Stimulated activated CD8-positive, alpha-beta memory T cell treated with anti-CD3 and anti-CD28 coated beads, Interleukin-4, amount 100 ng/mL, for 24 hours (primary cell): ENCODE results near the gene TMEM202.
"Not testable (repeated sequence)": the region's sequence is repeated elsewhere in the genome, so short reads cannot be mapped to it uniquely, and the experiment has no call there.

Source experiments
- DNase-seq: peaks from one replicate; pipeline ENCODE4 v3.0.0-alpha.2; 2020; ENCODE audit warnings: low read depth

The TMEM202 gene, protein sequence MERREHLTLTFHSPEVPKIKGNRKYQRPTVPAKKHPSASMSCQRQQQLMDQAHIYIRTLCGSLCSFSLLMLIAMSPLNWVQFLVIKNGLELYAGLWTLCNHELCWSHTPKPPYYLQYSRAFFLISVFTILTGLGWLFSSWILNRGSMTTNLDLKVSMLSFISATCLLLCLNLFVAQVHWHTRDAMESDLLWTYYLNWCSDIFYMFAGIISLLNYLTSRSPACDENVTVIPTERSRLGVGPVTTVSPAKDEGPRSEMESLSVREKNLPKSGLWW

GRCh38 chr15:72397796-72398588, at the start of gene TMEM202:
TSS of gene TMEM202 (plus strand) at chr15:72398305. CDS start at chr15:72398327, 22 bp downstream.
- no peak for DNase-seq

GRCh38 chr15:72353266-72353665, 44.8 kb upstream of the TMEM202 start:
- DNase-seq: no peak

DNA sequence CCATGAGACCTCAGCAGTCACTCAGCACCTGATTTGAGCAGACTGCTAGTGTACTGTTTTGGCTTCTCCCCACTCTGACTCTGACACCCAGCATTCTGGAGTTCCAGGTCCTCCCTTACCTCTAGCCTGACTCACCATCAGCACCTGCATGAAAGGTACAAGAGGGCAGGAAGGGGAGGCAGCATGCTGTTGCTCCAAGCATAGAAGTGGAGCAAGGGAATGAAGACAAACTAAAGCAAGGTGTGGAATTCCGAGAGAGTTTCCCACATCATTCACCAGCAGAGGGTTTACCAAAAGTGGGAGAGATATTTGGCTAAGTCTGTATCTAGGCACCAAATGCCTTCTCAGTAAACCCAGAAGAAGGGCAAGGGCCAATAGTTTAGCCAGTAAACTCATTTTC, 43.6 kb upstream of the TMEM202 start:
- DNase-seq: no peak

DNA sequence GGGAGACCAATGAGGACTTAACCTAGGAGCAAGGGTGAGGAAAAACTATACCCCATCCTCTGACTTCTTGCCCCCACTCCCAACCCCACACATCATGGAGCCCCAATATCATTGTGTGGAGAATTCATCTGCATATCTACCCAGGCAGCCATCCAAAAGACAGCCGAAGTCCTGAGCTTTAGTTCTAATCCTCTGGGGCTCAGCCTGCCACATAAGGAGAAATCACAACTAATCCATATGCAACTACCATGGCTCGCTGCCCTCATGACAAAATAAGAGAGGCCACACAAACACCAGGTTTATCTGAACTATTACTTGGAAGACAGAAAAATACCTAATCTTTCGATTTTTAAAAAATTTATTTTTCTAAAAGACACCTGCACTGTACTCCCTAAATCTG, 40.0 kb upstream of the TMEM202 start:
- DNase-seq: no peak

DNA sequence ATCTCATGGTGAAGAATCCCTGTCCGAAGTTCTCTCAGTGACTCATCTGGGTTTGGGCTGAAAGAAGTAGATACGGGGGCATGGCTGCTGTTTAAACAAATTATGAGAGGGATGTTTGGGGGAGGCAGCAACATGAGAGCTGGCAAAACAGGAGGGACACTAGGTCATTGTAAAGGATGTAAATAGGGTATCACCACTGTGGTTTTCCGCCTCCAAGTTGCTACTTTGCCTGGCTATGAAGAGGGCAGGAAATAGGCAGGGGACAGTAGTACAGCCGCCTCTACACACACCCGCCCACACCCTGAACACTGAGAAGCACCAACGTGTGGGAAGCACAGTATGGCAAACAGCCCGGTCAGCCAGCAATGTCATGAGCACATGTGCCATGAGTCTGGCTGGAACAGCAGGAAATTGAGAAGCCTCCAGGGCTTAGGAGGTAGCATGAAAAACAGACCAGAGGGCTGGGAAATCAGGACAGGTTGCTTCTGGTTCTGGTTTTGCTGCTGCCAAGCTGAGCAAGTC, 39.4 kb upstream of the TMEM202 start:
- no peak for DNase-seq

DNA sequence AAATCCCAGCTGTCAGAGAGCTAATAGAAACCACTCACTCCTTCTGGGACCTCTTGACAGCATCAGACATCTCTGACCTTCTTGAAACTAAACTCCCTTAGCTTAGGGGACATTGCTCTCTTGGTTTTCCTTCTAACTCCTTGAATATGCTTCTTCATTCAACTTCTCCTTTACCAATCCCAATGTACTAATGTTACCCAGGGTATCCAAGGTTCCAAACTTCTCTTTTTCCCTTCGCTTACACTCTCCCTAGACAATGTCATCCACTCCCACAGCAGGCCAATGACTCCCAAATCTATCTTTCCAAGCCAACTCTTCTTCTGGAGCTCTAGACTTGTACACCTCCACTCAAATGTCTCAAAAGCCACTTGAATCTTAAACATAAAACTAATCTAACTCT, 36.9 kb upstream of the TMEM202 start:
- no peak for DNase-seq

DNA sequence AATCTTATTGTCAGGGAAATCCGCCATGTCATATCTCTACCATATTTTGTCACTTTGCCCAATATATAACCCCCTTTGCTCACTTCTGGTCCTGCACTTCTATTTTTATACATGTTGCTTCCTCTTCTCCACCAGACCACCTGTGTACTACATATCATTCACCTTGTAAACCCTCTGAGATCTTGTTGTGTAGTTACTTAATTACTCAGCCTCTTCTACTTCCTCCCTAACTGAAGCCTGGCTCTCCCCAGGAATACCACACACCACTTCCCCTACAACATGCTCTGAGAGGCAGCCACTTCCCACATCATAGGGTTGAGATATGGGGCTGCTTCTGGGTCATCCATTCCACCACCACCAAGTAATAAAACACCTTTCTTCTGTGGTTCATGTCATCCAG, 32.3 kb upstream of the TMEM202 start:
- no peak for DNase-seq

DNA sequence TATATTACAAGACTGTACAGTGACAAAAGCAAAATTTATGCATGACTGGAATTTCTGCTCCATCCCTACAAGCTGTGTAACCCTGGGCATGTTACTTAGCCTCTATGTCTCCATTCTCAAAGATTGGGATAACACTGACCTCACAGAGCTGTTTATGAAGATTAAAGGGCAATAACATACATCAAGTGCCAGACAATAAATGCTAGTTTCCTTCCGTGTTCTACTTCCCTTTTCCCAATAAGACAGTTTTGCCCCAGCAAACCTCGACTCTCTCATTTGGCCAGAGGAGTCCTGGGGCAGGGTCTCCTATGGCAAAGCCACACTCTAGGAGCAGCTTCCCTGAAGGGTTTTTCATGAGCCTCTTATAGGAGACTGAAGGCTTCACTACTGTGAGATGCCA, 29.8 kb upstream of the TMEM202 start:
- no peak for DNase-seq

DNA sequence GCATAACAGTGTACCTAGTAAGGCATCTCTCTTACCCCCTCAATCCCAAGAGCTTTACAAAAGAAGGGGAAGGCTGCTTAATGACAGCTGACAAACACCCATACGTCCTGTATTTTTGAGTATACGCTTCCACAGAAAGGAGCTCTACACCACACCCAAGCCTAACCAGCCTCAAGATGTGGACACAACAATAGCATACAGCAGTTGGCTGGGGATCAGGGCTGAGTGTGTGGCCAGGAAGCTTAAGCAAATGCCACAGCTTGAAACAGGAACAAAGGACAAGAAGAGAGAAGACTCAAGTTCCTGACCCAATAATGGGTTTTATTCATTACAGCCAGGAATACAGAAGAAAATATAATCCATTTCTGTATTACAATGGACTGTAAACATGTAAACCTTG, 29.2 kb upstream of the TMEM202 start:
- DNase-seq: no peak

DNA sequence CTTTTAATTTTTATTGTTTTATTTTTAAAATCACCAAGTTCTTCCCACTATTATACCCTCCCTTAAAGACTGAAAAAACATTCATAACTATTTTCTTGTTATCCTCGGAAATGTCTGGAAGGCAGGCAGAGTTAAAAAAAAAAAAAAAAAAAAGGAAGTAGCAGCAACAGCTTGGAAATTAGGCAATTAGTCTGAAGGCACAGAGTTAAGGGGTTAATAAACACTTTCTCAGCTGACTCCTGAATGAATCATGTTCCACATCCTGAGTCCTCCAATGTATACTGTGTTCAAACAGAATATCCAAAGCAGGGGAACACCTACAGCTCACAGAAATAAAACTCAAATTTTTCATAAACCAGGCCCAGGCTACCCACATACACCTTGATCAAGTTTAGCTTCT, 28.1 kb upstream of the TMEM202 start:
- no peak for DNase-seq

DNA sequence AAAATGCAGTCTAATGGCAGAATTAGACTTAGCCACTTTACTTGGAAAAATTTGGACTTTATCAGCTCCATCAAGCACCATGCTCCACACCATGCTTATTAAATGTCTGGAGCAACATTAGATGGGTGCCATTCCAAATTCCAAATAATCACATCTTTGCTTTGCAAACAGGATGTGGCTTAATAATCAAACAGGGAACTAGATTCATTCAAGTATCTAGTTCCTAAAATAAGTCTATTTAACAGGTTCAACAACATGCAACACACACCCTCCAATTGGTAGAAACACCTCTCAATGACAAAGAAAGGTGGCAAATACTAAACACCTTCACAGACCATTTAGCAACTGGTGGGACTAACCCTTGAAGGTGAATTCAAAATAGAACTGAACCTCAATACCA, 25.7 kb upstream of the TMEM202 start:
- no peak for DNase-seq

DNA sequence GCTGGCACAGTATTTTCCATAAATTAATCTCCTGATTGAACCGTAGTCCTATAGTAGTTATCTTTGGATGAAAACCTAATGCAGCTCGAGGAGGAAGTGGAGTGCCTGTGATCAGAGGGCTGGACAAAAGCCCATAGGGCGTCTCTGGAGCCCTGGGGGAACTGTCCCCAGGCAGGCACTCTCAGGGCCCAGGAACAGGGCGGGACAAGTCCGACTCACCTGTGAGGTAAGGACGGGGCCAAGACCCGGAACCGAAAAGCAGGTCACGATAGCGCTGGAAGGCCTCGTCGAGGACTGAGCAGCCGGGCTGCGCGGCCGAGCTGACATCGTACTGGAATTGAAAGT, 22.6 kb upstream of the TMEM202 start:
- DNase-seq: no peak

GRCh38 chr15:72375846-72376581, 22.1 kb upstream of the TMEM202 start, which contains the start of gene HEXA:
TSS of gene HEXA (minus strand) at chr15:72376014. CDS start at chr15:72375972, 42 bp downstream.
- peak; percentile 99 for DNase-seq

DNA sequence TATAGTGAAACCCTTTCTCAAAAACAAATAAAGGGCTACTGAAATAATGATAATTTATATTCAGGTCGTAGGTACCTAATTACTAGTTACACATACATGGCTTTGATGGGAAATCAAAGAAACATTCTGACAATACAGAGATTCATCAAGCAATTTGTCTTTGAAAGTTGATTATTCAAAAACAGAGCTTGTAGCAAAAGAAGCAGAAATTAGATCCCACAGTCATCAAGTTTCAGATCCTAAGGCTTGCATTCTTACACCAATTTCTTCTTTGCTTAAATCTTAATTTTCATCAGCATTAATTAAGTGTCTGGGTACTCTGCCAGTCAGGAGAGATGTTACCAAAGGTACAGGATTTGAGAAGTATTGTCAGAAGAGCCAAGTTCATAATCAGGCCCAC, 20.8 kb upstream of the TMEM202 start:
- DNase-seq: no peak

GRCh38 chr15:72379106-72379505, 19.0 kb upstream of the TMEM202 start:
- not testable (repeated sequence) for DNase-seq

- DNase-seq: no peak
Observed at GRCh38 chr15:72379856-72380430, 18.2 kb upstream of the TMEM202 start.

DNA sequence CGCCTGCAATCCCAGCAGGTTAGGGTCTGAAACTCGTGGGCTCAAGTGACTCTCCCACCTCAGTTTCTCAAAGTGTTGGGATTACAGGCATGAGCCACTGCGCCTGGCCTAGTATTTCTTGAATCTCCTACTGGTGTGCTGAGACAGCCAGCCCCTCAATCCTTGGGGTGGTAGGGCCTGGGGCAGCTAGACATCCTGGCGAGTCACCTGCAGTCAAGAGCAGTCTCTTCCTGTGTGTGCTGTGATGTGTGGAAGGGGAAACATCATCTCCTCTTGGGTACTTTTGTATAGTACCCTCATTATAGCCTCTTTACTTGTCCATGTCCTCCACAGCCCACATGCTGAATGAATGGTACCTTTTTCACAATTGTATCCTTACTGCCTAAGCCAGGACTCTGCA, 17.4 kb upstream of the TMEM202 start:
- DNase-seq: no peak

DNA sequence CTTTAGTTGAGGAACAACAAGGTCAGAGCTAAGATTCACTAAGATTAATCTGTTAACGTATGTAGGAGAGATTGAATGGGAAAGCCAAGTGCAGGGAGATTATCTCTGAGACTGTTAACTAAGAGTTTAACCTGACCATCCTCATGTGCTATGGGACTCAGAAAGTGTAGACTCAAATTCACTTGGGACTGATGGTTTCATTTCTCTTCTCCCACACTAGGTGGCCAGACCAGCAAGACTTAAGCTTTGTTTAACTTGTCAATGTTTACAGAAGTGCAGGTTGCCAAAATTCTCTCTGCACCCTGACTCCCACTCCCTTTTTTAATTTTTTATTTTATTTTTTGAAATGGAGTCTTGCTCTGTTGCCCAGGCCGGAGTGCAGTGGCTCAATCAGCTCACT, 16.0 kb upstream of the TMEM202 start:
- DNase-seq: no peak

- no peak for DNase-seq
Observed at GRCh38 chr15:72387741-72388140, 10.4 kb upstream of the TMEM202 start.

- no peak for DNase-seq
Observed at GRCh38 chr15:72389231-72389630, 8.9 kb upstream of the TMEM202 start.

DNA sequence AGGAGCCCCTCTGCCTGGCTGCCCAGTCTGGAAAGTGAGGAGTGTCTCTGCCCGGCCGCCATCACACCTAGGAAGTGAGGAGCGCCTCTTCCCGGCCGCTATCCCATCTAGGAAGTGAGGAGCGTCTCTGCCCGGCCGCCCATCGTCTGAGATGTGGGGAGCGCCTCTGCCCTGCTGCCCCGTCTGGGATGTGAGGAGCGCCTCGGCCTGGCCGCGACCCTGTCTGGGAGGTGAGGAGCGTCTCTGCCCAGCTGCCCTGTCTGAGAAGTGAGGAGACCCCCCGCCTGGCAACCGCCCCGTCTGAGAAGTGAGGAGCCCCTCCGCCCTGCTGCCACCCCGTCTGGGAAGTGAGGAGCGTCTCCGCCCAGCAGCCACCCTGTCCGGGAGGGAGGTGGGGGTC, 1.8 kb upstream of the TMEM202 start:
- not testable (repeated sequence) for DNase-seq

- DNase-seq: no peak
Observed at GRCh38 chr15:72398648-72399047, 543 bp downstream of the TMEM202 start.
